Glomerular visceral epithelial cell (primary cell): Measurements from ENCODE around the gene IGHMBP2.

Source experiments
- DNase-seq: peaks from one replicate; pipeline ENCODE4 v3.0.0-alpha.2; 2016; ENCODE audit errors: extremely low spot score

IGHMBP2 gene

DNA sequence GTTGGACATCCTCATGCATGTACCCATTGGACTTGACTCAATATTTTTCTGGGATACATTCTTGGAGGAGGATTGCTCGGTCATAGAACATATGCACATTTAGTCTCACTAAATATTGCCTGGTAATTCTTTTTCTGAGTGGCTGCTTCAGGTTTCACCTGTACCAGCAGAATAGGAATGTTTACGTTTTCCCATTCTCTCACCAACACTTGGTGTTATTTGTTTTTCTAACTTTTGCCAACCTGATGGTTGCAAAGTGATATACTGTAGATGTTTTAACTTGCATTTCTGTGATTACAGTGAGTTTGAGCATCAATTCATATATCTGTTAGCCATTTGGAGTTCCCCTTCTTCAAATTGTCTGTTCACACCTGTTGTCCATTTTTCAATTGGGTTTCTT, 78.4 kb downstream of the IGHMBP2 start:
- DNase-seq, result no peak

DNA sequence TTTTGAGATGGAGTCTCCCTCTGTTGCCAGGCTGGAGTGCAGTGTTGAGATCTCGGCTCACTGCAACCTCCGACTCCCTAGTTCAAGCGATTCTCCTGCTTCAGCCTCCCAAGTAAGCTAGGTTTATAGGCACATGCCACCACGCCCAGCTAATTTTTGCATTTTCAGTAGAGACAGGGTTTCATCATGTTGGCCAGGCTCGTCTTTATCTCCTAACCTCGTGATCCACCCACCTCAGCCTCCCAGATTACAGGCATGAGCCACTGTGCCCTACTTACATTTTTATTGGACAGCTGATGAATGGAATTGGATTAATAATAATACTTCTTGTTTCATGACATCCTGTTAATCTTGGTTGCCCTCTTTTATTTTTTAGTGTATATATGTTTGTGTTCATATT, 80.1 kb downstream of the IGHMBP2 start:
- DNase-seq, result no peak

DNA sequence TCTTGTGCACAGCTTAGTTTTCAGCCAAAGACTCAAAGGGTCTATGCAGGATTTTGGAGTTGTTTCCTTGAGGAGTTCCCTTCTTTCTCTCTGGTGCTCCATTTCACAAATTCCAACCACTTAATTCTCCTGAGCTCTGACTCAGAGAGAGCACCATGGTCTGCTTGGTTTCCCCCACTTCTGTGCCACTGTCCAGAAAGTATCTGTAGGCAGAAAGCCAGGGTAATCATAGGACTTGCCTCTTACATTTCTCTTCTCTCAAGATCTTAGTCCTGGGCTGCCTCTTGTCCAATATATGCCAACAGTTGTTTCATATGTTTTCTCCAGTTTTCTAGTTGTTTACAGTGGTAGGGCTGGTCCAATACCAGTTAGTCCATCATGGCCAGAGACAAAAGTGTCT, 83.5 kb downstream of the IGHMBP2 start:
- no peak for DNase-seq

DNA sequence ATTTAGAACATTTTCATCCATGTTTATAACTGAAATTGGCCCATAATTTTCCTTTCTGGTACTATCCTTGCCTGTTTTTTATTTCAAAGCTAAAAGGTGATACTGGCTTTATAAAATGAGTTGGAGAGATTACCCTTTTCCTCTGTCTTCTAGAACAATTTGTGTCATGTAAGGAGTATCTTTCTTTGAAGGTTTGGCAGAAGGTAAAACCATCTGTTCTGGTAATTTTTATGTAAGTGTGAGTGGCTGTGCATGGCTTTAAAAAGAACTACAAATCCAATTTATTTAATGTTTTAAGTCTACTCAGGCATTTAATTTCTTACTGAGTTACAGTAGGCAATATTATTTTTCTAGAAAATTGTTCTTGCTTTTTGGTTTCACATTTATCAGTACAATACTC, 84.8 kb downstream of the IGHMBP2 start:
- no peak for DNase-seq
